H9 (cell line): Measurements from ENCODE around the gene BCKDHB. TPM values are rescaled to one million over a fixed set of nuclear protein-coding genes. Genes with fewer than 3 reads are reported as not detected.

Experiments
- DNase-seq: peaks from one replicate; pipeline ENCODE4 v3.0.0-alpha.2; 2017
- H2AFZ ChIP-seq: one replicate; pipeline ENCODE4 v1.6.1; 2013; ENCODE audit warnings: mild to moderate bottlenecking, low read length, control low read depth, moderate library complexity
- H2AK5ac ChIP-seq: 2 replicates; pipeline ENCODE4 v1.6.1; 2013; ENCODE audit warnings: low read length, control low read depth, mixed read lengths; ENCODE audit not compliant: insufficient read length
- H2BK120ac ChIP-seq: one replicate; pipeline ENCODE4 v1.6.1; 2013; ENCODE audit warnings: low read depth, mild to moderate bottlenecking, low read length, control low read depth, inconsistent platforms; ENCODE audit not compliant: poor library complexity, severe bottlenecking
- H2BK12ac ChIP-seq: 2 replicates; pipeline ENCODE4 v1.6.1; 2013; ENCODE audit warnings: low read length, control low read depth, mixed read lengths, low read depth; ENCODE audit not compliant: insufficient read length
- H2BK15ac ChIP-seq: 2 replicates; pipeline ENCODE4 v1.6.1; 2013; ENCODE audit warnings: low read depth, low read length, control low read depth
- H2BK20ac ChIP-seq: one replicate; pipeline ENCODE4 v1.6.1; 2013; ENCODE audit warnings: low read depth, mild to moderate bottlenecking, low read length, control low read depth, inconsistent platforms; ENCODE audit not compliant: poor library complexity, severe bottlenecking
- H2BK5ac ChIP-seq: 2 replicates; pipeline ENCODE4 v1.6.1; 2013; ENCODE audit warnings: low read length, control low read depth, mixed read lengths; ENCODE audit not compliant: insufficient read length
- H3K14ac ChIP-seq: 2 replicates; pipeline ENCODE4 v1.6.1; 2013; ENCODE audit warnings: low read length, control low read depth; ENCODE audit not compliant: insufficient read depth
- H3K18ac ChIP-seq: 2 replicates; pipeline ENCODE4 v1.6.1; 2013; ENCODE audit warnings: low read depth, mild to moderate bottlenecking, mixed read lengths, low read length, control low read depth; ENCODE audit not compliant: insufficient read length
- H3K23ac ChIP-seq: 2 replicates; pipeline ENCODE4 v1.6.1; 2013; ENCODE audit warnings: low read length, control low read depth, mixed read lengths, low read depth; ENCODE audit not compliant: insufficient read length
- H3K23me2 ChIP-seq: 2 replicates; pipeline ENCODE4 v1.6.1; 2013; ENCODE audit warnings: low read depth, mild to moderate bottlenecking, mixed read lengths, low read length, control low read depth; ENCODE audit not compliant: insufficient read length, poor library complexity, severe bottlenecking
- H3K27ac ChIP-seq: 2 replicates; pipeline ENCODE4 v1.5.1; 2013; ENCODE audit warnings: low read length, control low read depth, mixed read lengths, low read depth; ENCODE audit not compliant: insufficient read length
- H3K27me3 ChIP-seq: 2 replicates; pipeline ENCODE4 v1.6.1; 2013; ENCODE audit warnings: low read length, control low read depth, inconsistent platforms; ENCODE audit not compliant: insufficient read depth
- H3K4ac ChIP-seq: 2 replicates; pipeline ENCODE4 v1.6.1; 2013; ENCODE audit warnings: low read depth, mild to moderate bottlenecking, control low read depth, inconsistent platforms, low read length, moderate library complexity
- H3K4me1 ChIP-seq: 2 replicates; pipeline ENCODE4 v1.6.1; 2013; ENCODE audit warnings: low read length, control low read depth, inconsistent platforms; ENCODE audit not compliant: insufficient read depth
- H3K4me2 ChIP-seq: 2 replicates; pipeline ENCODE4 v1.6.1; 2013; ENCODE audit warnings: low read length, control low read depth, mixed read lengths; ENCODE audit not compliant: insufficient read length, insufficient read depth
- H3K56ac ChIP-seq: 2 replicates; pipeline ENCODE4 v1.6.1; 2013; ENCODE audit warnings: low read depth, mild to moderate bottlenecking, mixed read lengths, low read length, control low read depth; ENCODE audit not compliant: insufficient read length
- H3K79me1 ChIP-seq: 2 replicates; pipeline ENCODE4 v1.6.1; 2013; ENCODE audit warnings: low read depth, mild to moderate bottlenecking, moderate library complexity, low read length, control low read depth, inconsistent platforms; ENCODE audit not compliant: insufficient read depth, poor library complexity, severe bottlenecking
- H3K79me2 ChIP-seq: 2 replicates; pipeline ENCODE4 v1.6.1; 2013; ENCODE audit warnings: low read length, control low read depth, inconsistent platforms; ENCODE audit not compliant: insufficient read depth
- H3K9ac ChIP-seq: 2 replicates; pipeline ENCODE4 v1.6.1; 2013; ENCODE audit warnings: low read length, control low read depth, mixed read lengths; ENCODE audit not compliant: insufficient read length; ENCODE audit errors: extremely low read depth
- H3K9me3 ChIP-seq: one replicate; pipeline ENCODE4 v1.6.1; 2013; ENCODE audit warnings: low read depth, low read length, inconsistent platforms; ENCODE audit not compliant: control insufficient read depth
- H3T11ph ChIP-seq: one replicate; pipeline ENCODE4 v1.6.1; 2013; ENCODE audit warnings: mild to moderate bottlenecking, low read length, control low read depth, inconsistent platforms
- H4K20me1 ChIP-seq: one replicate; pipeline ENCODE4 v1.6.1; 2013; ENCODE audit not compliant: control insufficient read depth, insufficient read length, insufficient read depth
- H4K5ac ChIP-seq: 2 replicates; pipeline ENCODE4 v1.6.1; 2013; ENCODE audit warnings: low read depth, mild to moderate bottlenecking, mixed read lengths, low read length, control low read depth; ENCODE audit not compliant: insufficient read length
- H4K8ac ChIP-seq: replicated peaks from 2 replicates; pipeline ENCODE4 v1.6.1; 2013; ENCODE audit warnings: low read length, control low read depth, mixed read lengths, low read depth; ENCODE audit not compliant: insufficient read length
- H4K91ac ChIP-seq: 2 replicates; pipeline ENCODE4 v1.6.1; 2013; ENCODE audit warnings: low read depth, mild to moderate bottlenecking, moderate library complexity, mixed read lengths, low read length, control low read depth; ENCODE audit not compliant: insufficient read length
- H3K27ac Mint-ChIP-seq, 3 experiments: 2 replicates in 2 of 3; 3 replicates in 1 of 3; pipeline ENCODE4 v1.8.0; 2020 to 2021; ENCODE audit warnings: mixed read lengths in 3 of 3, mild to moderate bottlenecking in 1 of 3, moderate library complexity in 1 of 3
- H3K27me3 Mint-ChIP-seq: 2 replicates; pipeline ENCODE4 v1.8.0; 2021; ENCODE audit warnings: low read depth, mild to moderate bottlenecking, moderate library complexity, mixed read lengths
- H3K36me3 Mint-ChIP-seq, 3 experiments: 2 replicates in 2 of 3; 3 replicates in 1 of 3; pipeline ENCODE4 v1.8.0; 2020 to 2021; ENCODE audit warnings: low read depth in 3 of 3, mixed read lengths in 3 of 3; ENCODE audit not compliant: insufficient read depth in 1 of 3
- H3K4me1 Mint-ChIP-seq, 2 experiments: 2 replicates each; pipeline ENCODE4 v1.8.0; 2020; ENCODE audit warnings: mixed read lengths in 2 of 2
- H3K4me3 Mint-ChIP-seq, 2 experiments: 2 replicates in 1 of 2; 3 replicates in 1 of 2; pipeline ENCODE4 v1.8.0; 2020 to 2021; ENCODE audit warnings: mild to moderate bottlenecking in 2 of 2, mixed read lengths in 2 of 2, moderate library complexity in 1 of 2
- H3K9me3 Mint-ChIP-seq, 2 experiments: 2 replicates in 1 of 2; 3 replicates in 1 of 2; pipeline ENCODE4 v1.8.0; 2020; ENCODE audit warnings: mild to moderate bottlenecking in 2 of 2, mixed read lengths in 2 of 2, moderate library complexity in 1 of 2
- CTCF ChIP-seq: fragments of 200-600 bp; sonication (generic); conservative IDR thresholded peaks from 3 replicates; pipeline ENCODE4 v1.8.0; 2021; ENCODE audit warnings: antibody characterized with exemption, mild to moderate bottlenecking
- WGBS: extraction: QIAGEN DNeasy Blood & Tissue Kit; methylation state at CpG from one replicate; pipeline ENCODE4 v1.1.7; 2013; ENCODE audit warnings: missing lambda C conversion rate, low lambda C conversion rate, mixed read lengths; ENCODE audit not compliant: insufficient read length; ENCODE audit errors: extremely low coverage; 5-methylcytosine and 5-hydroxymethylcytosine counted together
- total RNA-seq: library from RNA; stranded (reverse); gene quantifications from 2 replicates; pipeline ENCODE4 v1.2.1, GENCODE V29; 2021

BCKDHB gene
- total RNA-seq, 1 experiment from 2014 or later = 26.6 TPM

- Histone ChIP-seq H3K79me2 (no peaks in the 10 kb centered on the region), H3K27me3 (no peaks in the 10 kb centered on the region), H4K5ac (no peak overlapping the region), H3K9me3 (no peaks in the 10 kb centered on the region), H3K4ac (no peak overlapping the region), H3T11ph (no peak overlapping the region), H3K23me2 (no peaks in the 10 kb centered on the region), H2BK5ac (no peak overlapping the region), H2AK5ac (no peak overlapping the region), H4K20me1 (no peaks in the 10 kb centered on the region), H2BK15ac (no peak overlapping the region), H2BK20ac (no peak overlapping the region), H3K23ac (no peak overlapping the region), H4K91ac (no peak overlapping the region), H3K79me1 (no peaks in the 10 kb centered on the region), H2AFZ (no peak overlapping the region), H4K8ac (no peak overlapping the region), H3K4me1 (no peaks in the 10 kb centered on the region), H3K27ac (no peak overlapping the region), H3K18ac (no peak overlapping the region), H2BK12ac (no peak overlapping the region), H2BK120ac (no peak overlapping the region), H3K4me2 (no peak overlapping the region), H3K14ac (no peak overlapping the region), H3K56ac (no peak overlapping the region), H3K9ac (no peak overlapping the region)
- no peak overlapping the region for H3K4me3 Mint-ChIP-seq
- no peak for DNase-seq
- no peaks in the 10 kb centered on the region for H3K27me3 Mint-ChIP-seq
- WGBS = no CpG with 5 or more reads among the region's 4 CpGs
- H3K27ac Mint-ChIP-seq = no peak overlapping the region; a peak in 1 of 7 replicates
- peaks cover 2 to 10% of the 10 kb centered on the region in 2 experiments; a peak in 3 of 4 replicates for H3K4me1 Mint-ChIP-seq
- H3K9me3 Mint-ChIP-seq = peaks cover 6 to 10% of the 10 kb centered on the region in 2 experiments; a peak in 3 of 5 replicates
- peaks cover 4 to 20% (median 16%) of the 10 kb centered on the region in 3 experiments for H3K36me3 Mint-ChIP-seq
- no peak for TF ChIP-seq CTCF
Measured at GRCh38 chr6:80316686-80317231, 210.3 kb downstream of the BCKDHB start.
